ENCODE data around the gene IPCEF1.

DNA sequence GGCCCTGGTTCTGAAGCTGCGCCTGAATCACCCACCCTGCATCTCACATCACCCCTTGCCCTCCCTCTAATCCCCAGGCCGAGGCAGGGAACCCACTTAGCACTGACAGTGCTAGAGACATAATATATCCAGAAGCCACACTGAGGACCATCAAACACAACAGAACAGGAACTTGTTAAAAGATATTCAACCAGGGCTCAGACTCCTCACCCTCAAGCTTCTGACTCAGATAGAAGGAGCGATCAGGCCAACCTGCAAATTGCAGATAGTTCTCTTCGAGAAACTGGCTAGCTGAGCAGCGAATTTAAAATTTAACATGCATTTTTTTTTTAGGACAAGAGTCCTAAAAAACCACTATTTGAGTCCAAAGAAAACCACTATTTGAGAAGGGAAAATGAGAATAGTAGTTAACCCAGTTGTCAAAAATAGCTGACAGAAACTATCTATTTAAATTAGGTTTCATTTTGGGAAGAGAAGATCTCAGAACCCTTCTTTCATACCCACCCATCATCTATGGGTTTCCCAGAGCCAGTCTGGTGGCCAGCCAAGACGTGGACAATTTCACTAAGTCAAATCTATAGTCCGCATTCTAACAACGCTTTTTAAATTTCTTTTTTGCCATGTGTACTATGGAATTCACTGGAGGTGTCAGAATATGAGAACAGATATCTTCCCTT is 222.0 kb downstream of the IPCEF1 start:
- no peak for TF ChIP-seq POLR2AphosphoS5 (IDR thresholded peaks at IDR 0.05; ENCODE audit: insufficient read depth in 1 of 2, low read depth in 1 of 2)
- TF ChIP-seq, protein P1, sequence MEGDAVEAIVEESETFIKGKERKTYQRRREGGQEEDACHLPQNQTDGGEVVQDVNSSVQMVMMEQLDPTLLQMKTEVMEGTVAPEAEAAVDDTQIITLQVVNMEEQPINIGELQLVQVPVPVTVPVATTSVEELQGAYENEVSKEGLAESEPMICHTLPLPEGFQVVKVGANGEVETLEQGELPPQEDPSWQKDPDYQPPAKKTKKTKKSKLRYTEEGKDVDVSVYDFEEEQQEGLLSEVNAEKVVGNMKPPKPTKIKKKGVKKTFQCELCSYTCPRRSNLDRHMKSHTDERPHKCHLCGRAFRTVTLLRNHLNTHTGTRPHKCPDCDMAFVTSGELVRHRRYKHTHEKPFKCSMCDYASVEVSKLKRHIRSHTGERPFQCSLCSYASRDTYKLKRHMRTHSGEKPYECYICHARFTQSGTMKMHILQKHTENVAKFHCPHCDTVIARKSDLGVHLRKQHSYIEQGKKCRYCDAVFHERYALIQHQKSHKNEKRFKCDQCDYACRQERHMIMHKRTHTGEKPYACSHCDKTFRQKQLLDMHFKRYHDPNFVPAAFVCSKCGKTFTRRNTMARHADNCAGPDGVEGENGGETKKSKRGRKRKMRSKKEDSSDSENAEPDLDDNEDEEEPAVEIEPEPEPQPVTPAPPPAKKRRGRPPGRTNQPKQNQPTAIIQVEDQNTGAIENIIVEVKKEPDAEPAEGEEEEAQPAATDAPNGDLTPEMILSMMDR (IDR thresholded peaks at IDR 0.05), result no peak
- TF ChIP-seq POLR2A (IDR thresholded peaks at IDR 0.05), result no peak
